DOHH2 (cell line): ENCODE measurements around the gene FAM118A.

ENCODE experiments used
- EZH2phosphoT487 ChIP-seq: fragments of 200-600 bp; sonication (generic); IDR thresholded peaks from 2 replicates; pipeline ENCODE4 v1.6.1; 2017; ENCODE audit warnings: borderline replicate concordance, mild to moderate bottlenecking, antibody characterized with exemption, low read length, moderate library complexity, mixed read lengths
- TF ChIP-seq, protein P1 (sequence below): fragments of 200-600 bp; sonication (generic); IDR thresholded peaks from one replicate; pipeline ENCODE4 v1.5.1; 2014; ENCODE audit warnings: antibody characterized with exemption, mild to moderate bottlenecking, low read depth, low read length; ENCODE audit not compliant: poor library complexity, severe bottlenecking

DNA sequence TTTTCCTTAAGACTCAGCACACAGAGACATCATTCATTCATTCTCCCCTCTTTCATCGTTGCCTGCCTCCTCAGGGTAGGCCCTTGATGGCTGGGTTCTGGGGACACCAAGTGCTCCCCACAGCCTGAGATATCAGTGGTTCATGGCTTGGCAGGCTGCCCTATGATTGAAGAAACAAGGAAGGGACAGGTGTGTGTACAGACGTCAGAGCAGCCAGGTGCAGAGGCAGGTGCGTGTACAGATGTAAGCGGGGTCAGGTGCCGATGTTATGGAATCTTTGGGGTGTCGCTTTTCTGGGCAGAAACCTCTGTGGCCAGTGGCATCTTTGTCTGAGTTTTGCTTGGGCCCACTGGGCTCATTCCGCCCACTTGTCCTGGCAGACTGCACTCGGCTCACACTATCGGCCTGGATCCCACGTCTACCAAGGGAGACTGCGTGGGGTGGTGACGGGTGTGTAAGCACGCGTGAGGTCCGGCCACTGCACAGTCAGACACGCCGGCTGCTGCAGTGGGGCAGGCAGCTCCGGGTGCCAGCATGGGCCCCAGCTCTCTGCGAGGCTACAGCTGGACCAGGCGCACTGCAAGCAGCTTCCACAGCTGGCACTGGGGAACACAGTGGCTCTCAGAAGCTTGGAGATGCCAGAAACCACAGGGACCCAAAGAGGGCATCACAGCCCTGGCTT lies 48.2 kb upstream of the FAM118A start:
- TF ChIP-seq, protein P1, sequence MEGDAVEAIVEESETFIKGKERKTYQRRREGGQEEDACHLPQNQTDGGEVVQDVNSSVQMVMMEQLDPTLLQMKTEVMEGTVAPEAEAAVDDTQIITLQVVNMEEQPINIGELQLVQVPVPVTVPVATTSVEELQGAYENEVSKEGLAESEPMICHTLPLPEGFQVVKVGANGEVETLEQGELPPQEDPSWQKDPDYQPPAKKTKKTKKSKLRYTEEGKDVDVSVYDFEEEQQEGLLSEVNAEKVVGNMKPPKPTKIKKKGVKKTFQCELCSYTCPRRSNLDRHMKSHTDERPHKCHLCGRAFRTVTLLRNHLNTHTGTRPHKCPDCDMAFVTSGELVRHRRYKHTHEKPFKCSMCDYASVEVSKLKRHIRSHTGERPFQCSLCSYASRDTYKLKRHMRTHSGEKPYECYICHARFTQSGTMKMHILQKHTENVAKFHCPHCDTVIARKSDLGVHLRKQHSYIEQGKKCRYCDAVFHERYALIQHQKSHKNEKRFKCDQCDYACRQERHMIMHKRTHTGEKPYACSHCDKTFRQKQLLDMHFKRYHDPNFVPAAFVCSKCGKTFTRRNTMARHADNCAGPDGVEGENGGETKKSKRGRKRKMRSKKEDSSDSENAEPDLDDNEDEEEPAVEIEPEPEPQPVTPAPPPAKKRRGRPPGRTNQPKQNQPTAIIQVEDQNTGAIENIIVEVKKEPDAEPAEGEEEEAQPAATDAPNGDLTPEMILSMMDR: no peak
- TF ChIP-seq EZH2phosphoT487: no peak
